Natural killer cell (primary cell): ENCODE measurements around the gene NLGN2. TPM values are rescaled to one million over a fixed set of nuclear protein-coding genes. Genes with fewer than 3 reads are reported as not detected.

Experiments
- ATAC-seq, 3 donors: fragments of 150-1000 bp in 2 of 3; fragments of 200-7000 bp in 1 of 3; cut with Tn5 transposase; 1 replicate in 1 of 3; 2 replicates in 2 of 3; pipeline ENCODE4 v1.10.0; 2021; ENCODE audit warnings: mild to moderate bottlenecking in 2 of 3, moderate library complexity in 2 of 3
- DNase-seq, 2 donors: peaks; one replicate each; pipeline versions ENCODE4 v3.0.0 to v3.0.0-alpha.2; 2013 to 2021; ENCODE audit warnings: mixed read lengths in 1 of 2
- H3K27ac ChIP-seq: one replicate; pipeline ENCODE4 v1.5.1; 2013; ENCODE audit warnings: mild to moderate bottlenecking, low read length
- H3K27me3 ChIP-seq: one replicate; pipeline ENCODE4 v1.6.1; 2013; ENCODE audit warnings: low read length; ENCODE audit not compliant: control insufficient read depth, insufficient read depth
- H3K36me3 ChIP-seq: one replicate; pipeline ENCODE4 v1.6.1; 2013; ENCODE audit warnings: low read length; ENCODE audit not compliant: control insufficient read depth, insufficient read depth
- H3K4me1 ChIP-seq: one replicate; pipeline ENCODE4 v1.6.1; 2013; ENCODE audit warnings: low read length; ENCODE audit not compliant: control insufficient read depth, insufficient read depth
- H3K4me3 ChIP-seq: one replicate; pipeline ENCODE4 v1.5.1; 2013; ENCODE audit warnings: low read length
- H3K9me3 ChIP-seq: one replicate; pipeline ENCODE4 v1.6.1; 2013; ENCODE audit warnings: low read length; ENCODE audit not compliant: control insufficient read depth, insufficient read depth
- H3K27ac Mint-ChIP-seq, 2 donors: one replicate each; pipeline ENCODE4 v1.8.0; 2022; ENCODE audit warnings: mild to moderate bottlenecking in 2 of 2, mixed read lengths in 2 of 2, moderate library complexity in 1 of 2
- H3K27me3 Mint-ChIP-seq, 2 donors: one replicate each; pipeline ENCODE4 v1.8.0; 2022; ENCODE audit warnings: low read depth in 2 of 2, mixed read lengths in 2 of 2
- H3K36me3 Mint-ChIP-seq: one replicate; pipeline ENCODE4 v1.8.0; 2022; ENCODE audit warnings: mixed read lengths
- H3K4me1 Mint-ChIP-seq, 2 donors: one replicate each; pipeline ENCODE4 v1.8.0; 2022; ENCODE audit warnings: mixed read lengths in 2 of 2
- H3K4me3 Mint-ChIP-seq: one replicate; pipeline ENCODE4 v1.8.0; 2022; ENCODE audit warnings: mild to moderate bottlenecking, moderate library complexity, mixed read lengths
- H3K9me3 Mint-ChIP-seq, 2 donors: one replicate each; pipeline ENCODE4 v1.8.0; 2022; ENCODE audit warnings: mixed read lengths in 2 of 2
- WGBS: methylation state at CpG from one replicate; pipeline ENCODE4 v1.1.7; 2013; ENCODE audit warnings: missing lambda C conversion rate; ENCODE audit not compliant: insufficient coverage; 5-methylcytosine and 5-hydroxymethylcytosine counted together
- intact Hi-C: fragments of 100-400 bp; cut with micrococcal nuclease; formaldehyde crosslinking; loops from one replicate; pipeline ENCODE4 v1.14.2; 2022
- total RNA-seq, 4 donors: library from RNA; stranded (reverse); fragments of 120-200 nt in 1 of 4; gene quantifications; one replicate each; pipeline versions ENCODE4 v1.2.3 to v1.2.4, GENCODE V29; 2013 to 2022
- TF ChIP-seq, protein P1 (sequence below): fragments of 200-600 bp; IDR thresholded peaks from one replicate; pipeline ENCODE4 v1.8.0; 2022; ENCODE audit warnings: antibody characterized with exemption

Gene NLGN2
- total RNA-seq, 3 donors from 2014 or later (not counting 1 experiment from before 2014, with no cell fraction given): 2.8 to 3.4 (median 3.1) TPM

DNA sequence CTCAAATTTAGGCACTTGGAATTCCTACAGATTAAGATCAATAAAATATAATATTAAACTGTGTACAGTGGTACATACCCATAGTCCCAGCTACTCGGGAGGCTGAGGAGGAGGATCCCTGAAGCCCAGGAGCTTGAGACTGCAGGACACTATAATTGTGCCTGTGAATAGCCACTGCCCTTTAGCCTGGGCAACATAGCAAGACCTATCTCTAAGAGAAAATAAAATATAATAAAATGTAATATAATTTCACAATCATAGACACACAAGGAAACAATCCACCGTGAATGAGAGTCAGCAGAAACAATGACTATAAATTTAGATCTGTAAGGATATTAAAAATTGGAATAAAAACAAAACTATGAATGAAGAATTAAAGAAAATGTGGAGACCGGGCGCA is 36.8 kb upstream of the NLGN2 start:
- ATAC-seq (no peak), DNase-seq (no peak)
- Mint-ChIP-seq H3K4me3 (no peak overlapping the region), H3K36me3 (no peaks in the 10 kb centered on the region), H3K27me3 (no peaks in the 10 kb centered on the region), H3K27ac (no peak overlapping the region), H3K9me3 (no peaks in the 10 kb centered on the region), H3K4me1 (no peaks in the 10 kb centered on the region)
- Histone ChIP-seq H3K4me1 (no peaks in the 10 kb centered on the region), H3K27me3 (no peaks in the 10 kb centered on the region), H3K9me3 (no peaks in the 10 kb centered on the region), H3K4me3 (no peak overlapping the region), H3K36me3 (no peaks in the 10 kb centered on the region), H3K27ac (no peak overlapping the region)
- intact Hi-C loops: no loop called here
- WGBS: 88% methylated on average over 3 of the region's 4 CpGs
- TF ChIP-seq, protein P1, sequence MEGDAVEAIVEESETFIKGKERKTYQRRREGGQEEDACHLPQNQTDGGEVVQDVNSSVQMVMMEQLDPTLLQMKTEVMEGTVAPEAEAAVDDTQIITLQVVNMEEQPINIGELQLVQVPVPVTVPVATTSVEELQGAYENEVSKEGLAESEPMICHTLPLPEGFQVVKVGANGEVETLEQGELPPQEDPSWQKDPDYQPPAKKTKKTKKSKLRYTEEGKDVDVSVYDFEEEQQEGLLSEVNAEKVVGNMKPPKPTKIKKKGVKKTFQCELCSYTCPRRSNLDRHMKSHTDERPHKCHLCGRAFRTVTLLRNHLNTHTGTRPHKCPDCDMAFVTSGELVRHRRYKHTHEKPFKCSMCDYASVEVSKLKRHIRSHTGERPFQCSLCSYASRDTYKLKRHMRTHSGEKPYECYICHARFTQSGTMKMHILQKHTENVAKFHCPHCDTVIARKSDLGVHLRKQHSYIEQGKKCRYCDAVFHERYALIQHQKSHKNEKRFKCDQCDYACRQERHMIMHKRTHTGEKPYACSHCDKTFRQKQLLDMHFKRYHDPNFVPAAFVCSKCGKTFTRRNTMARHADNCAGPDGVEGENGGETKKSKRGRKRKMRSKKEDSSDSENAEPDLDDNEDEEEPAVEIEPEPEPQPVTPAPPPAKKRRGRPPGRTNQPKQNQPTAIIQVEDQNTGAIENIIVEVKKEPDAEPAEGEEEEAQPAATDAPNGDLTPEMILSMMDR: no peak

DNA sequence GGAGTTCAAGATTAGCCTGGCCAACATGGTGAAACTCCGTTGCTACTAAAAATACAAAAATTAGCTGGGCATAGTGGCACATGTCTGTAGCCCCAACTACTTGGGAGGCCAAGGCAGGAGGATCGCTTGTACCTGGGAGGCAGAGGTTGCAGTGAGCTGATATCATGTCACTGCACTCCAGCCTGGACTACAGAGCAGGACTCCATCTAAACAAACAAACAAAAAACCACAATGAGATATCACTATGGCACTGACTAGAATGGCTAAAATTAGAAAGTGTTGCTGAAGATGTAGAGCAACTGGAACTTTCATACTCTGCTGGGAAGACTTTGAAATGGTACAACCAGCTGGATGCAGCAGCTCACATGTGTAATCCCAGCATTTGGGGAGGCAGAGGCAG is 33.3 kb upstream of the NLGN2 start:
- peaks cover 6% of the 10 kb centered on the region for H3K36me3 Mint-ChIP-seq
- no peak for DNase-seq
- no peak overlapping the region for H3K27ac Mint-ChIP-seq
- Histone ChIP-seq H3K4me3 (no peak overlapping the region), H3K9me3 (no peaks in the 10 kb centered on the region), H3K36me3 (no peaks in the 10 kb centered on the region), H3K27me3 (no peaks in the 10 kb centered on the region), H3K4me1 (no peaks in the 10 kb centered on the region), H3K27ac (no peak overlapping the region)
- ATAC-seq: no peak
- no peaks in the 10 kb centered on the region for H3K9me3 Mint-ChIP-seq
- no peak overlapping the region for H3K4me3 Mint-ChIP-seq
- WGBS: 83% methylated on average over 2 of the region's 2 CpGs
- peaks cover 6 to 17% of the 10 kb centered on the region in 2 donors for H3K27me3 Mint-ChIP-seq
- intact Hi-C loops: no loop called here
- H3K4me1 Mint-ChIP-seq: no peaks in the 10 kb centered on the region
- TF ChIP-seq, protein P1: no peak

DNA sequence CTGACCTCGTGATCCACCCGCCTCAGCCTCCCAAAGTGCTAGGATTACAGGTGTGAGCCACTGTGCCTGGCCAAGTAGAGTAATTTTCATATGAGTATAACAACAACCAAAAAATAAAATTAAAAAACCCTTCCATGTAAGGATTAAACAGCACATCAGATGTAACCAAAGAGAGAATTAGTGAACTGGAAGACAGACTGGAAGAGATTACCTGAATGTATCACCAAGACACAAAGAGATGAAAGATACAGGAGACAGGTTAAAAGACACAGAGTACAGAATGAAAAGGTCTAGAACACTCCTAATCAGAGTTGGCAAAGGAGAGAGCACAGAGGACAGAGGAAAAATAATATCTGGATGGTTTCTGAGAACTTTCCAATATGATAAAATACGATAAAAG is 28.5 kb upstream of the NLGN2 start:
- H3K4me1 Mint-ChIP-seq: peaks cover 0 to 11% of the 10 kb centered on the region in 2 donors
- Histone ChIP-seq H3K9me3 (no peaks in the 10 kb centered on the region), H3K36me3 (no peaks in the 10 kb centered on the region), H3K27me3 (peaks cover 27% of the 10 kb centered on the region), H3K4me1 (peaks cover 15% of the 10 kb centered on the region), H3K4me3 (no peak overlapping the region), H3K27ac (no peak overlapping the region)
- DNase-seq: no peak
- intact Hi-C loops: no loop called here
- ATAC-seq: no peak
- no peak overlapping the region for H3K27ac Mint-ChIP-seq
- H3K9me3 Mint-ChIP-seq: no peaks in the 10 kb centered on the region
- no peak overlapping the region for H3K4me3 Mint-ChIP-seq
- WGBS: 100% methylated on average over 2 of the region's 3 CpGs
- TF ChIP-seq, protein P1: no peak
- H3K36me3 Mint-ChIP-seq: peaks cover 10% of the 10 kb centered on the region
- H3K27me3 Mint-ChIP-seq: peaks cover 30 to 48% of the 10 kb centered on the region in 2 donors

DNA sequence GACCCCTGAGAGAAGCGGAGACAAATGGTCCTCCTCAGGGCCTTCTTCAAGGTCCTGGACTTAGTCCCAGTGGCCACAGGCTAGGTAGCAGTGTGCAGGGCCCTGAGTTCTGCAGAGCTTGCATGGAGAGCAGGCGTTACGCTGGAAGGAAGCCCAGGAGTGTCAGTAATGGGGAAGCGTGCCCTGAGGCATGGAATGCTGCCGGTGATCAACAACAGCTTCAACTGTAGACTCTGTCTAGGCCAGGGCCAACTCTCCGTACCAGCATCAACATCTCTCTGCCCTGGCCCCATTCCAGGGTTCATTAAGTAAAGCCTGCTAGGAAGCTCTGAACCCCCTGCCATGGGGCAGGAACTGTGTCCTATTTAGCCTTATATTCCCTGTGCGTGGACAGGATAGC is 27.3 kb upstream of the NLGN2 start:
- no peak overlapping the region for H3K27ac ChIP-seq
- intact Hi-C loops: no loop called here
- no peak for DNase-seq
- Mint-ChIP-seq H3K36me3 (peaks cover 10% of the 10 kb centered on the region), H3K27ac (no peak overlapping the region), H3K27me3 (peaks cover 30 to 48% of the 10 kb centered on the region in 2 donors), H3K4me1 (peaks cover 0 to 11% of the 10 kb centered on the region in 2 donors), H3K4me3 (no peak overlapping the region), H3K9me3 (no peaks in the 10 kb centered on the region)
- peaks cover 27% of the 10 kb centered on the region for H3K27me3 ChIP-seq
- no peaks in the 10 kb centered on the region for H3K9me3 ChIP-seq
- H3K4me1 ChIP-seq: peaks cover 22% of the 10 kb centered on the region
- ATAC-seq: no peak
- H3K36me3 ChIP-seq: no peaks in the 10 kb centered on the region
- 63% methylated on average over 7 of the region's 7 CpGs for WGBS
- H3K4me3 ChIP-seq: no peak overlapping the region
- TF ChIP-seq, protein P1: no peak
